AG04450 (cell line): ENCODE results near the gene SMIM7. TPM values are rescaled to one million over a fixed set of nuclear protein-coding genes. Genes with fewer than 3 reads are reported as not detected.
"Not testable (repeated sequence)": the region's sequence is repeated elsewhere in the genome, so short reads cannot be mapped to it uniquely, and the experiment has no call there.

Experiments used
- CTCF ChIA-PET: fragments of 300-600, 350-600 bp; formaldehyde crosslinking; extraction: SDS; loops from one replicate; lab custom pipeline; 2022; ENCODE audit warnings: antibody characterized with exemption, inconsistent platforms; lab: Charles Lee
- POLR2A ChIA-PET: fragments of 350-600 bp; formaldehyde crosslinking; extraction: SDS; loops from one replicate; lab custom pipeline; 2021; ENCODE audit warnings: antibody characterized with exemption, inconsistent platforms; lab: Yijun Ruan, JAX
- DNase-seq: peaks from one replicate; pipeline ENCODE4 v3.0.0-alpha.2; 2011; ENCODE audit warnings: low read depth, low spot score
- H3K27ac ChIP-seq: one replicate; pipeline ENCODE4 v1.5.1; 2012; ENCODE audit warnings: low read depth, low read length, control low read depth
- H3K27me3 ChIP-seq: one replicate; pipeline ENCODE4 v1.6.0; 2012; ENCODE audit warnings: low read length; ENCODE audit not compliant: control insufficient read depth, insufficient read depth
- H3K4me3 ChIP-seq: 2 replicates; pipeline ENCODE4 v1.5.1; 2011; ENCODE audit warnings: mild to moderate bottlenecking, low read depth, low read length, control low read depth
- H3K9me3 ChIP-seq: 2 replicates; pipeline ENCODE4 v1.5.1; 2012; ENCODE audit warnings: low read length; ENCODE audit not compliant: control insufficient read depth, insufficient read depth
- CTCF ChIP-seq: IDR thresholded peaks from 2 replicates; pipeline ENCODE4 v1.5.1; 2011; ENCODE audit warnings: low read depth, low read length, control low read depth, inconsistent platforms
- polyA plus RNA-seq: library from polyadenylated mRNA; depleted of rRNA; stranded (reverse); fragments of >200 nt; gene quantifications from 2 replicates; pipeline ENCODE4 v1.2.3, GENCODE V29; 2011

The SMIM7 gene
- polyA plus RNA-seq, 1 experiment, result 84.8 TPM

- TF ChIP-seq CTCF, result no peak
- CTCF ChIA-PET, result no interaction called here
- POLR2A ChIA-PET, result no interaction called here
- Histone ChIP-seq H3K9me3 (peaks cover 5% of the 10 kb centered on the region; the same call in 1 of the 2 replicates), H3K27me3 (no peaks in the 10 kb centered on the region), H3K4me3 (no peak overlapping the region), H3K27ac (no peak overlapping the region)
- DNase-seq, result no peak
Measured at GRCh38 chr19:16657384-16657783, 2.6 kb downstream of the SMIM7 start.

GRCh38 chr19:16655727-16656126 is 4.2 kb downstream of the SMIM7 start:
- no peaks in the 10 kb centered on the region for H3K27me3 ChIP-seq
- no peak overlapping the region for H3K4me3 ChIP-seq
- no peak for DNase-seq
- no peak for TF ChIP-seq CTCF
- CTCF ChIA-PET, result no interaction called here
- H3K27ac ChIP-seq, result no peak overlapping the region
- POLR2A ChIA-PET, result no interaction called here
- H3K9me3 ChIP-seq, result peaks cover 5% of the 10 kb centered on the region; the same call in 1 of the 2 replicates

GRCh38 chr19:16654627-16655026 is 5.3 kb downstream of the SMIM7 start:
- no peak for DNase-seq
- POLR2A ChIA-PET, result no interaction called here
- H3K27me3 ChIP-seq, result no peaks in the 10 kb centered on the region
- H3K9me3 ChIP-seq, result no peaks in the 10 kb centered on the region
- no peak overlapping the region for H3K4me3 ChIP-seq
- no peak overlapping the region for H3K27ac ChIP-seq
- TF ChIP-seq CTCF, result no peak
- CTCF ChIA-PET, result no interaction called here

- Histone ChIP-seq H3K27me3 (no peaks in the 10 kb centered on the region), H3K27ac (no peak overlapping the region), H3K4me3 (no peak overlapping the region), H3K9me3 (no peaks in the 10 kb centered on the region)
- ChIA-PET CTCF (no interaction called here), POLR2A (no interaction called here)
- DNase-seq, result no peak
- no peak for TF ChIP-seq CTCF
Measured at GRCh38 chr19:16654140-16654539, 5.8 kb downstream of the SMIM7 start.

GRCh38 chr19:16652854-16653253 is 7.1 kb downstream of the SMIM7 start:
- no peak for DNase-seq
- CTCF ChIA-PET, result no interaction called here
- POLR2A ChIA-PET, result no interaction called here
- no peak for TF ChIP-seq CTCF
- H3K4me3 ChIP-seq, result no peak overlapping the region
- no peak overlapping the region for H3K27ac ChIP-seq
- no peaks in the 10 kb centered on the region for H3K9me3 ChIP-seq
- H3K27me3 ChIP-seq, result no peaks in the 10 kb centered on the region

GRCh38 chr19:16651421-16652188 is 8.3 kb downstream of the SMIM7 start:
- CTCF ChIA-PET, H3K9me3 ChIP-seq, H3K4me3 ChIP-seq, H3K27ac ChIP-seq, H3K27me3 ChIP-seq, POLR2A ChIA-PET, DNase-seq: not testable (repeated sequence)
